Measurements from ENCODE around the gene IQSEC1.

GRCh38 chr3:12995389-12996180 lies 77.6 kb downstream of the IQSEC1 start:
- TF ChIP-seq, protein P1, sequence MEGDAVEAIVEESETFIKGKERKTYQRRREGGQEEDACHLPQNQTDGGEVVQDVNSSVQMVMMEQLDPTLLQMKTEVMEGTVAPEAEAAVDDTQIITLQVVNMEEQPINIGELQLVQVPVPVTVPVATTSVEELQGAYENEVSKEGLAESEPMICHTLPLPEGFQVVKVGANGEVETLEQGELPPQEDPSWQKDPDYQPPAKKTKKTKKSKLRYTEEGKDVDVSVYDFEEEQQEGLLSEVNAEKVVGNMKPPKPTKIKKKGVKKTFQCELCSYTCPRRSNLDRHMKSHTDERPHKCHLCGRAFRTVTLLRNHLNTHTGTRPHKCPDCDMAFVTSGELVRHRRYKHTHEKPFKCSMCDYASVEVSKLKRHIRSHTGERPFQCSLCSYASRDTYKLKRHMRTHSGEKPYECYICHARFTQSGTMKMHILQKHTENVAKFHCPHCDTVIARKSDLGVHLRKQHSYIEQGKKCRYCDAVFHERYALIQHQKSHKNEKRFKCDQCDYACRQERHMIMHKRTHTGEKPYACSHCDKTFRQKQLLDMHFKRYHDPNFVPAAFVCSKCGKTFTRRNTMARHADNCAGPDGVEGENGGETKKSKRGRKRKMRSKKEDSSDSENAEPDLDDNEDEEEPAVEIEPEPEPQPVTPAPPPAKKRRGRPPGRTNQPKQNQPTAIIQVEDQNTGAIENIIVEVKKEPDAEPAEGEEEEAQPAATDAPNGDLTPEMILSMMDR (IDR thresholded peaks at IDR 0.05; ENCODE audit: low read depth, low read length) = no peak
- TF ChIP-seq POLR2A (IDR thresholded peaks at IDR 0.05; ENCODE audit: extremely low read depth, insufficient read length) (no peak), MYC (IDR thresholded peaks at IDR 0.05; ENCODE audit: low read depth, low read length) (no peak)
